IMR-90 (cell line): ENCODE measurements around the gene TIMM50. TPM values are rescaled to one million over a fixed set of nuclear protein-coding genes. Genes with fewer than 3 reads are reported as not detected.

Experiments
- ATAC-seq: fragments of 200-7000 bp; cut with Tn5 transposase; 2 replicates; pipeline ENCODE4 v1.9.1; 2020; ENCODE audit warnings: low read depth, mild to moderate bottlenecking, moderate library complexity
- BruUV-seq: library from RNA; stranded (reverse); fragments of 400-500 nt; replicated peaks from 2 replicates; lab custom pipeline; 2021; lab: Mats Ljungman, UMichigan
- CTCF ChIA-PET: fragments of 300-600 bp; formaldehyde crosslinking; extraction: SDS; loops from one replicate; lab custom pipeline; 2021; ENCODE audit warnings: antibody characterized with exemption; lab: Yijun Ruan, JAX
- POLR2A ChIA-PET: fragments of 300-600 bp; sonication (Branson Sonifier 250); formaldehyde crosslinking; loops from one replicate; lab custom pipeline; 2022; ENCODE audit warnings: antibody characterized with exemption; ENCODE audit not compliant: unreplicated experiment; lab: Charles Lee
- DNase-seq: peaks from one replicate; pipeline ENCODE4 v3.0.0; 2013
- H2AFZ ChIP-seq: replicated peaks from 2 replicates; pipeline ENCODE3; 2013; ENCODE audit warnings: low read length, mild to moderate bottlenecking; ENCODE audit not compliant: poor library complexity
- H2AK5ac ChIP-seq: 2 replicates; pipeline ENCODE4 v1.6.1; 2013; ENCODE audit warnings: low read depth, low read length, inconsistent platforms
- H2AK9ac ChIP-seq: replicated peaks from 2 replicates; pipeline ENCODE3; 2013; ENCODE audit warnings: mild to moderate bottlenecking, low read depth, low read length, moderate library complexity; ENCODE audit not compliant: poor library complexity
- H2BK120ac ChIP-seq: 2 replicates; pipeline ENCODE4 v1.6.1; 2013; ENCODE audit warnings: low read depth, low read length, inconsistent platforms
- H2BK15ac ChIP-seq: 3 replicates; pipeline ENCODE4 v1.6.1; 2013; ENCODE audit warnings: low read depth, low read length, inconsistent platforms
- H2BK20ac ChIP-seq: 2 replicates; pipeline ENCODE4 v1.6.1; 2013; ENCODE audit warnings: low read depth, mild to moderate bottlenecking, inconsistent platforms, low read length, moderate library complexity
- H2BK5ac ChIP-seq: 2 replicates; pipeline ENCODE4 v1.6.1; 2013; ENCODE audit warnings: mild to moderate bottlenecking, low read depth, low read length, inconsistent platforms; ENCODE audit not compliant: poor library complexity, severe bottlenecking
- H3K14ac ChIP-seq: replicated peaks from 2 replicates; pipeline ENCODE4 v1.6.1; 2013; ENCODE audit warnings: low read depth, low read length, inconsistent platforms
- H3K18ac ChIP-seq: 2 replicates; pipeline ENCODE4 v1.6.1; 2013; ENCODE audit warnings: low read depth, low read length, control low read depth
- H3K23ac ChIP-seq: 2 replicates; pipeline ENCODE4 v1.6.1; 2013; ENCODE audit warnings: low read depth, low read length, inconsistent platforms
- H3K27ac ChIP-seq: 2 replicates; pipeline ENCODE4 v1.5.1; 2013; ENCODE audit warnings: mild to moderate bottlenecking, control low read depth, low read length; ENCODE audit not compliant: insufficient read depth
- H3K27me3 ChIP-seq: 2 replicates; pipeline ENCODE4 v1.6.1; 2013; ENCODE audit warnings: low read length; ENCODE audit not compliant: control insufficient read depth, insufficient read depth
- H3K36me3 ChIP-seq: 2 replicates; pipeline ENCODE4 v1.6.1; 2013; ENCODE audit warnings: low read length, mixed read lengths; ENCODE audit not compliant: control insufficient read depth, insufficient read depth
- H3K4ac ChIP-seq: 2 replicates; pipeline ENCODE4 v1.6.1; 2013; ENCODE audit warnings: low read depth, low read length, inconsistent platforms
- H3K4me1 ChIP-seq: 2 replicates; pipeline ENCODE4 v1.6.1; 2013; ENCODE audit warnings: low read length, mixed read lengths; ENCODE audit not compliant: control insufficient read depth, insufficient read depth
- H3K4me2 ChIP-seq: 2 replicates; pipeline ENCODE4 v1.6.1; 2013; ENCODE audit warnings: low read depth, mild to moderate bottlenecking, control low read depth, low read length, moderate library complexity
- H3K4me3 ChIP-seq: 2 replicates; pipeline ENCODE4 v1.5.1; 2013; ENCODE audit warnings: low read depth, mild to moderate bottlenecking, control low read depth, low read length, moderate library complexity; ENCODE audit not compliant: insufficient read depth
- H3K56ac ChIP-seq: 2 replicates; pipeline ENCODE4 v1.6.1; 2013; ENCODE audit warnings: low read length, inconsistent platforms; ENCODE audit not compliant: insufficient read depth; ENCODE audit errors: extremely low read depth
- H3K79me1 ChIP-seq, 2 experiments: 2 replicates each; pipeline ENCODE4 v1.6.1; 2013; ENCODE audit warnings: low read length in 2 of 2, inconsistent platforms in 1 of 2, low read depth in 1 of 2
- H3K9ac ChIP-seq: 2 replicates; pipeline ENCODE4 v1.6.1; 2013; ENCODE audit warnings: low read depth, low read length, control low read depth
- H3K9me1 ChIP-seq: 2 replicates; pipeline ENCODE4 v1.6.1; 2013; ENCODE audit warnings: low read length, inconsistent platforms; ENCODE audit not compliant: insufficient read depth
- H3K9me3 ChIP-seq: 2 replicates; pipeline ENCODE4 v1.6.1; 2013; ENCODE audit warnings: low read length; ENCODE audit not compliant: control insufficient read depth, insufficient read depth
- H4K20me1 ChIP-seq: 2 replicates; pipeline ENCODE4 v1.6.1; 2013; ENCODE audit warnings: low read length, inconsistent platforms; ENCODE audit not compliant: insufficient read depth
- H4K5ac ChIP-seq: 2 replicates; pipeline ENCODE4 v1.6.1; 2013; ENCODE audit warnings: mild to moderate bottlenecking, low read depth, low read length, control low read depth
- H4K8ac ChIP-seq, 2 experiments: 2 replicates each; pipeline ENCODE4 v1.6.1; 2013; ENCODE audit warnings: low read depth in 2 of 2, low read length in 2 of 2, control low read depth in 1 of 2, inconsistent platforms in 1 of 2
- H4K91ac ChIP-seq: 2 replicates; pipeline ENCODE4 v1.6.1; 2013; ENCODE audit warnings: low read depth, low read length, inconsistent platforms; ENCODE audit not compliant: insufficient read depth
- BHLHE40 ChIP-seq: fragments of 150-350 bp; IDR thresholded peaks from 2 replicates; pipeline ENCODE4 v1.6.1; 2016; ENCODE audit warnings: mild to moderate bottlenecking, low read depth, low read length
- CEBPB ChIP-seq: IDR thresholded peaks from 2 replicates; pipeline ENCODE4 v1.6.1; 2012; ENCODE audit warnings: low read depth, low read length, improper control_type of control experiment
- CHD1 ChIP-seq: IDR thresholded peaks from 2 replicates; pipeline ENCODE4 v1.6.1; 2012; ENCODE audit warnings: low read depth, low read length, improper control_type of control experiment
- CTCF ChIP-seq: conservative IDR thresholded peaks from 2 replicates; pipeline ENCODE4 v1.5.1; 2012; ENCODE audit warnings: mild to moderate bottlenecking, low read depth, low read length, improper control_type of control experiment
- ELK1 ChIP-seq: fragments of 150-350 bp; IDR thresholded peaks from 2 replicates; pipeline ENCODE4 v1.6.1; 2016; ENCODE audit warnings: low read depth, mild to moderate bottlenecking, low read length, moderate library complexity, borderline replicate concordance
- FOS ChIP-seq: fragments of 150-350 bp; IDR thresholded peaks from 2 replicates; pipeline ENCODE4 v1.6.1; 2016; ENCODE audit warnings: low read depth, low read length
- MAFK ChIP-seq: IDR thresholded peaks from 2 replicates; pipeline ENCODE4 v1.6.1; 2012; ENCODE audit warnings: low read depth, low read length, improper control_type of control experiment
- MXI1 ChIP-seq: IDR thresholded peaks from 2 replicates; pipeline ENCODE4 v1.6.1; 2012; ENCODE audit warnings: low read depth, mild to moderate bottlenecking, low read length, moderate library complexity, borderline replicate concordance
- NFE2L2 ChIP-seq: fragments of 150-350 bp; IDR thresholded peaks from 2 replicates; pipeline ENCODE4 v1.6.1; 2016; ENCODE audit warnings: low read depth, mild to moderate bottlenecking, low read length
- POLR2A ChIP-seq: IDR thresholded peaks from 2 replicates; pipeline ENCODE4 v1.6.1; 2012; ENCODE audit warnings: mild to moderate bottlenecking, low read depth, low read length
- RAD21 ChIP-seq: IDR thresholded peaks from 2 replicates; pipeline ENCODE4 v1.6.1; 2012; ENCODE audit warnings: low read length, improper control_type of control experiment
- RCOR1 ChIP-seq: IDR thresholded peaks from 2 replicates; pipeline ENCODE4 v1.6.1; 2012; ENCODE audit warnings: mild to moderate bottlenecking, low read length, improper control_type of control experiment; ENCODE audit not compliant: insufficient replicate concordance
- RFX5 ChIP-seq: IDR thresholded peaks from 2 replicates; pipeline ENCODE4 v1.8.0; 2012; ENCODE audit warnings: low read depth, mild to moderate bottlenecking, low read length, moderate library complexity
- SMC3 ChIP-seq: fragments of 150-350 bp; IDR thresholded peaks from 2 replicates; pipeline ENCODE4 v1.6.1; 2016; ENCODE audit warnings: low read depth, mild to moderate bottlenecking, antibody characterized with exemption, low read length, moderate library complexity
- USF2 ChIP-seq: fragments of 150-350 bp; IDR thresholded peaks from 2 replicates; pipeline ENCODE4 v1.6.1; 2017; ENCODE audit warnings: mild to moderate bottlenecking, antibody characterized with exemption, low read length, low read depth
- WGBS, 2 experiments: methylation state at CpG; one replicate each; pipeline versions ENCODE4 v1.1.5 to v1.1.7; 2013; ENCODE audit warnings: missing lambda C conversion rate in 2 of 2; ENCODE audit not compliant: insufficient read length in 1 of 2; ENCODE audit errors: extremely low coverage in 2 of 2; 5-methylcytosine and 5-hydroxymethylcytosine counted together
- dilution Hi-C: fragments of 300-500 bp; cut with HindIII; formaldehyde crosslinking; loops from one replicate; pipeline ENCODE4 v1.14.3; 2018; ENCODE audit warnings: low sequenced_read_pairs; ENCODE audit not compliant: unreplicated experiment
- in situ Hi-C: fragments of 300-500 bp; cut with MboI; formaldehyde crosslinking; loops from 3 replicates; pipeline ENCODE4 v1.14.3; 2019; ENCODE audit warnings: low sequenced_read_pairs, inconsistent platforms, mixed read lengths
- intact Hi-C: fragments of 100-400 bp; cut with micrococcal nuclease; formaldehyde crosslinking; loops from 2 replicates; pipeline ENCODE4 v1.10.0; 2022
- polyA plus RNA-seq, 3 experiments: library from polyadenylated mRNA; depleted of rRNA; stranded (reverse); fragments of >200 nt; gene quantifications; 2 replicates each; pipeline ENCODE4 v1.2.3, GENCODE V29; 2012; ENCODE audit warnings: low replicate concordance in 1 of 3
- total RNA-seq: library from RNA; depleted of rRNA; stranded (reverse); fragments of >200 nt; gene quantifications from 2 replicates; pipeline ENCODE4 v1.2.3, GENCODE V29; 2012

The TIMM50 gene
- total and polyA plus RNA-seq, 2 of the 4 experiments (the other 2 are of a cell fraction): 52.0 to 76.8 TPM

- no peak overlapping the region for H3K4me3 ChIP-seq
- H3K27ac ChIP-seq: no peak overlapping the region
- peaks cover 13% of the 10 kb centered on the region in 2 experiments; a peak in 3 of 4 replicates for H3K79me1 ChIP-seq
- no peaks in the 10 kb centered on the region for H3K27me3 ChIP-seq
- no peak overlapping the region for H3K14ac ChIP-seq
- H2AK5ac ChIP-seq: no peak overlapping the region
- H3K4me1 ChIP-seq: no peaks in the 10 kb centered on the region
- H4K20me1 ChIP-seq: peaks cover 12% of the 10 kb centered on the region
- no peak overlapping the region for H2AFZ ChIP-seq
- H3K9me3 ChIP-seq: no peaks in the 10 kb centered on the region
- H4K91ac ChIP-seq: no peak overlapping the region
- no peak overlapping the region for H2BK20ac ChIP-seq
- CTCF ChIA-PET: interaction anchor here (0.5 kb wide), 1 partner anchor 53 kb away, joined by 4 read pairs; no protein-coding TSS in a partner anchor
- dilution Hi-C loops: no loop called here
- H3K56ac ChIP-seq: no peak overlapping the region
- H2AK9ac ChIP-seq: peak overlapping the region; percentile 66
- no peak overlapping the region for H3K23ac ChIP-seq
- no peak overlapping the region for H3K4me2 ChIP-seq
- DNase-seq (no peak), ATAC-seq (no peak)
- 100% methylated on average over 2 of the region's 8 CpGs; no CpG with 5 or more reads in 1 of the 2 experiments for WGBS, 2 experiments
- no peak overlapping the region for H2BK15ac ChIP-seq
- in situ Hi-C loops: no loop called here
- H2BK120ac ChIP-seq: no peak overlapping the region
- H3K36me3 ChIP-seq: peaks cover 91% of the 10 kb centered on the region
- intact Hi-C loops: no loop called here
- H2BK5ac ChIP-seq: no peak overlapping the region
- POLR2A ChIA-PET: no interaction called here
- BruUV-seq: no TSS peak
- H3K4ac ChIP-seq: no peak overlapping the region
- no peak overlapping the region for H3K18ac ChIP-seq
- no peak overlapping the region for H4K8ac ChIP-seq
- peaks cover 2% of the 10 kb centered on the region; the same call in 1 of the 2 replicates for H3K9me1 ChIP-seq
- no peak overlapping the region for H4K5ac ChIP-seq
- H3K9ac ChIP-seq: no peak overlapping the region
- TF ChIP-seq MXI1: no peak
- no peak for TF ChIP-seq POLR2A
- no peak for TF ChIP-seq FOS
- TF ChIP-seq SMC3: no peak
- no peak for TF ChIP-seq MAFK
- no peak for TF ChIP-seq RAD21
- no peak for TF ChIP-seq CHD1
- TF ChIP-seq ELK1: no peak
- no peak for TF ChIP-seq CEBPB
- TF ChIP-seq BHLHE40: no peak
- no peak for TF ChIP-seq USF2
- TF ChIP-seq RFX5: no peak
- no peak for TF ChIP-seq NFE2L2
- TF ChIP-seq RCOR1: no peak
- TF ChIP-seq CTCF: no peak
Measured at GRCh38 chr19:39471756-39472536, 8.7 kb upstream of the TIMM50 start.
